AG08396 (cell line): ENCODE data around the gene MPP3.

Experiments used
- DNase-seq: peaks from one replicate; pipeline ENCODE4 v3.0.0; 2012; ENCODE audit warnings: low spot score, mixed read lengths

Gene MPP3

GRCh38 chr17:43772877-43773648, 59.9 kb downstream of the MPP3 start:
- no peak for DNase-seq

DNA sequence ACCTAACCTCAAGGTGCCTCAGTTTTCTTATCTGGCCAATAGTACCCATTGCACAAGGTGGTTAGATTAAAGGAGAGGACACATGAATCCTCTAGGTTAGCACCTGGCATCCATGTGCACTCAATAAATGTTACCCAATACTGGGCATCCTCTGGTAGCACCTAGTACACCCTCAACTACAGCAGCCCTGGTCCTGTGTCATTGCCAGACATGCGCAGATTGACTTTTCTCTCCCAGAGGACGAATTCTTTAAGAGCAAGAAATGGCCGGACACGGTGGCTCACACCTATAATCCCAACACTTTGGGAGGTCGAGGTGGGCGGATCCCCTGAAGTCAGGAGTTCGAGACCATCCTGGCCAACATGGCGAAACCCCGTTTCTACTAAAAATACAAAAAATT, 61.5 kb downstream of the MPP3 start:
- DNase-seq, result no peak

DNA sequence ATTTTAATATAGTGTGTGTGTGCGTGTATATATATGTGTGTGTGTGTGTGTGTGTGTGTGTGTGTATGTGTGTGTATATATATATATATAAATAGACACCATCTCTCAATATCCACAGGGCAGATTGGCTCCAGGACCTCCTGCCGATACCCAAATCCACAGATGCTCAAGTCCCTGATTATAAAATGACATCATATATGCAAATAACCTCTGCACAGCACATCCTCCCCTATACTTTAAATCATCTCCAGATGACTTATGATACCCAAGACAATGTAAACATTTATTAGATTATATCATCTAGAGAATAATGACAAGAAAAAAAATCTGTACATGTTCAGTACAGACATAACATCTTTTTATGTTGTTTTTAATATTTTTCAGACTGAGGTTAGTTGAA, 62.0 kb downstream of the MPP3 start:
- no peak for DNase-seq

DNA sequence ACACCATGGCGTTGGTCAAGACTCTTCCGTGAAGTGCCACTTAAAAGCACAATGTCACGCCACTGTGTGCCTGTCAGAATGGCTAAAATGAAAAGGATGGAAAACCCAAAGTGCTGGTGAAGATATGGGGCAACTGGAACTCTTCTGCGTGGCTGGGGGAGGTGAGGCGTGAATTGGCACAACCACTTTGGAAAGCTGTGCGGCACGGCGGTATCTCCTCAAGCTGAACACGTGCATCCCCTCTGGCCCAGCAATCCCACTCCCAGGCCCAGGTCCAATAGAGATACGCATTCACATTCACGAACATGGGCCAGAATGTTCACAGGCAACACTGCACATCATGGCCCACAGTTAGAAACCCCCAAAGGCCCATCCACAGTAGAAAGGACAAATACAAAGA, 63.1 kb downstream of the MPP3 start:
- no peak for DNase-seq

DNA sequence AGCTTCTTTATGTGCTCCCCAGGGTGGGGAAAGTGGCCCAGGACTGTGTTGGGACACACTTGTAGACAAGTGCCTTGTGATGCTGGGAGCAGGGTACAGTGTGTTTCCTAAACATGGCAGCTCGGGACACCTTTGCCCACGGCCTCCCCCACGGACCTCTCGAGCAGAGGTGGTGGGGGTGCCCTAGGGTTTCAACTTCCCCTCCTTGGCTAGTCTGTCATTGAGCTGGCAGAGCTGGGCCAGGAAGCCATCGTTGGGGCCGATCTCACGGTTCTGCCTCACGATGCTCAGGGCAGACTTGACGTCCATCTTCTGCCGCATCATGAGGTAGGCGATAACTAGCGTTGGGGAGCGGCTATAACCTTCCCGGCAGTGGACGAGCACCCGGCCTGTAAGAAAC, 63.5 kb downstream of the MPP3 start:
- no peak for DNase-seq

DNA sequence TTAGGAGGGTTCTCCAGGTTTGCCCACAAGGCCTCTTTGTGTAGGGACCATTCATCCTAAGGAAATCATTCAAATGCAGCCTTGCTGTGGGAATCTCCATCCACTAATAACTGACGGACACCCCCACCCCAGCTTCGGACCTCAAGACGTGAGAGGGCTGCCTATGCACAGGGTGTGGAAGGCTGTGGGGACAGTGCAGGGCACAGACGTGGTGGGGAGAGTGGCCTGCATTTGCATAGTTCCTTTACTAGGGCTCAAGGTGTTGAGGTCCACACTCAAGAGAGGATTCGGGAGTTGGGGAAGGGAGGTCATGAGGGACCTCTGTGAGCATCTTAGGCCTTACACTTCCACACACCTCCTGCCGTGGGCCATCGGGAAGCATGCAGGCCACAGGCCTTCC, 64.0 kb downstream of the MPP3 start:
- DNase-seq, result no peak

- DNase-seq, result no peak
Observed at GRCh38 chr17:43768382-43768781, 64.6 kb downstream of the MPP3 start.

GRCh38 chr17:43767713-43768059, 65.3 kb downstream of the MPP3 start:
- DNase-seq, result no peak

GRCh38 chr17:43767053-43767712, 65.8 kb downstream of the MPP3 start:
- no peak for DNase-seq

- DNase-seq, result peak; percentile 67
Observed at GRCh38 chr17:43766413-43767052, 66.4 kb downstream of the MPP3 start.

- peak; percentile 91 for DNase-seq
Observed at GRCh38 chr17:43760254-43760852, 72.6 kb downstream of the MPP3 start.

GRCh38 chr17:43759836-43760235, 73.1 kb downstream of the MPP3 start:
- DNase-seq, result no peak

- no peak for DNase-seq
Observed at GRCh38 chr17:43758497-43759174, 74.3 kb downstream of the MPP3 start, which contains the start of gene SOST. Gene SOST (minus strand): TSS chr17:43758791. CDS start chr17:43758741, 50 bp downstream.

- DNase-seq, result no peak
Observed at GRCh38 chr17:43758086-43758485, 74.9 kb downstream of the MPP3 start.

DNA sequence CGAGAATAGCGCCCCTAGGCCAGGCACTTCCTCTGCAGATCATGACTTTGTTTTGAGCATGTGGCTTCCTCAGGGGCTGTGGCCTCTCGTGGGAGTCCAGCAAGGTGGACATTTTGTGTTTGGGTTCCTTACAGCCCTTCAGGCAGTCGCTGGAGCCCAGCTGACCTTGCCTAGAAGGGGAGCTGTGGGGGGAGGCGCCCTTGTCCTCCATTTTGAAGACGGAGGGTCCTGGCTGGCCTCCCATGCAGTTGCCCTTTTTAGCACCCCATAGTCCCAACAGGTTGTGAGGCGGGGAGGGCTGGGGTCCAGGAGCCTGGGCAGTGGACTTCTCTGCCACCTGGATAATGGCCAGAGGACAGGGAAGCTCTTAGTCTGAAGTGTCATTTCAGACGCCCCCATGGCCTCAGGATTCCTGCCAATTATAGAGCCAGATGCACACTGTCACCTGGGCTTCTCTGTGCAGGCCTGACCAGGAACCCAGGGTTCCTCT, 75.7 kb downstream of the MPP3 start:
- no peak for DNase-seq

GRCh38 chr17:43756201-43756600, 76.7 kb downstream of the MPP3 start:
- no peak for DNase-seq

- peak; percentile 57 for DNase-seq
Observed at GRCh38 chr17:43755389-43755875, 77.5 kb downstream of the MPP3 start.

DNA sequence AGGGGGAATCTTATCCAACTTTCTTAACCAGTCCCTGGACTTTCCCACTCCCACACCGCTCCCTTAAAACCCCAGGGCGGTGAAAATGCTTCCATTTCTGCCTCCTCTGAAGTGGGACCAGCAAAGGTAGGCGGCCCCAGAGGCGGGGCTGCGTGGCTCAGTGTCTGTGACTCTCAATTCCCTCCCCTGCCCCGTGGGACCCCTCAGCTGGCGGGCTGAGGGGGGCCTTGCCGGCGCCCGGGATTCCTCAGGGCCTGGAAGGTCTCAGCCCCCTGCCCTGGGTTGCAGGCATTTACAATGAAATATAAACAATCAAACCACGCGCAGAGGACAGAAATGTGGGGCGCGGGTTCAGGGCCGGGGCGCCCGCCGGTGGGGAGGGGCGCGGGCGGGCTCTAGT, 78.0 kb downstream of the MPP3 start:
- DNase-seq, result no peak

DNA sequence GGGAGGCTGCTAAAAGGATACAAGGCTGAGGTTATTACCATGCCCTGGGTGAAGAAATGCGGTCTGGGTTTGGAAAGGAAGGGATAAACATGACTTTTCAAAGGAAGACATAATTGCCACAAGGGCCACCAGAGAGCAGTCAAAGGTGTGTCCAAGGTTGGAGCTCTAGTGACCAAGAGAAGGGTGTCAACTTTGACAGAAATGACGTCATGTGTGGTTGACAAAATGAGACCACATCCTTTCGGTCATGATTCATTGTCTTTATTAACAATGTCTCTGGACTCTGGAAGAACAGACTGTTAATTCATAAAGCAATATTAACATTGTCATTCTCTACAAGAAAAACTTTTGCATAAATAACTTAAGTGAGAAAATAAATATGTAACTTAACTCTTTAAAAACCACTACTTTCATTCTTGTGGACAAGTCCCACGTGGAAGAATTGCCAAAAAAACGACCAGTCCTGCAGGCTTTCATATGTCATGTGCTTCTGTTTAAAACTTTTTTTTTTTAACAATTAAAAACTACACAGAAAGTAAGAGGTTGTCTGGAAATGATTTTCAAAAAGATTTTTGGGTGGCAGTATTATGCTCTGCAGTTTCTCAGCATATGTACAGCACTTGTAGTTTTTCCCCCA, 79.3 kb downstream of the MPP3 start:
- no peak for DNase-seq
